Hematopoietic multipotent progenitor cell treated with erythropoietin and hydrocortisone succinate and interleukin-3 and kit ligand, for 17 days (in vitro differentiated cells): ENCODE data around the gene PRSS50.
"Not testable (repeated sequence)": the region's sequence is repeated elsewhere in the genome, so short reads cannot be mapped to it uniquely, and the experiment has no call there.

ENCODE experiments used
- DNase-seq: peaks from one replicate; pipeline ENCODE4 v3.0.0-alpha.2; 2015; ENCODE audit warnings: low spot score

Gene PRSS50, protein sequence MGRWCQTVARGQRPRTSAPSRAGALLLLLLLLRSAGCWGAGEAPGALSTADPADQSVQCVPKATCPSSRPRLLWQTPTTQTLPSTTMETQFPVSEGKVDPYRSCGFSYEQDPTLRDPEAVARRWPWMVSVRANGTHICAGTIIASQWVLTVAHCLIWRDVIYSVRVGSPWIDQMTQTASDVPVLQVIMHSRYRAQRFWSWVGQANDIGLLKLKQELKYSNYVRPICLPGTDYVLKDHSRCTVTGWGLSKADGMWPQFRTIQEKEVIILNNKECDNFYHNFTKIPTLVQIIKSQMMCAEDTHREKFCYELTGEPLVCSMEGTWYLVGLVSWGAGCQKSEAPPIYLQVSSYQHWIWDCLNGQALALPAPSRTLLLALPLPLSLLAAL

DNA sequence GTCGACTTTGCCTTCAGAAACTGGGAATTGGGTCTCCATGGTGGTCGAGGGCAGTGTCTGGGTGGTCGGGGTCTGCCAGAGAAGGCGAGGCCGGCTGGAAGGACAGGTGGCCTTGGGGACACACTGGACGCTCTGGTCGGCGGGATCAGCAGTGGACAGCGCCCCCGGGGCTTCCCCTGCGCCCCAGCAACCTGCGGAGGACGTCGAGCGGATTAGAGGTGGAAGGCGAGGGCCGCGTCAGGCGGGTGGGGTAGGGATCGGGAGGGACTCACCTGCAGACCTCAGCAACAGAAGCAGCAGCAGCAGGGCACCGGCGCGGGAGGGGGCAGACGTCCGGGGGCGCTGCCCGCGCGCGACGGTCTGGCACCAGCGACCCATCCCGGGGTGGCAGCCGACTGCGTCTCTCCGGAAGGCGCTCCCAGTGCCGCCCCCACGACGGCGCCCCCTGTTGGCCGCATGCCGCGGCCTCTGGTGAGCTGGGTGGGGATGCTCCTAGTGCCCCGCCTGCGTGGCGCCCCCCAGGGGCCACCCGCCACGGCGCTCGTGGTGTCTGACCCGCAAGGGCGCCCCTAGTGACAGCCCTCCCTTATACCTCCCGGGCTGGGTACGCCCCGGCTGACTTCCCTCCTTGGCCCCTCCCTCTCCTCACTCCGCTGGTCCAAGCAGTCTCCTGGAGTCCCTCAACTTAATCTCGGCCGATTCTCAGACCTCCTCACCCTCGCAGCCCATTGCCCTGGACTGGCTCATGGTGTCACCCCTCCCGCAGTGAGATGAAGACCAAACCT lies at the start of gene PRSS50:
Gene PRSS50 (minus strand): TSS at position 423 of the 785 bp plus-strand sequence. CDS start 45 bp downstream, at position 378.
- no peak for DNase-seq

DNA sequence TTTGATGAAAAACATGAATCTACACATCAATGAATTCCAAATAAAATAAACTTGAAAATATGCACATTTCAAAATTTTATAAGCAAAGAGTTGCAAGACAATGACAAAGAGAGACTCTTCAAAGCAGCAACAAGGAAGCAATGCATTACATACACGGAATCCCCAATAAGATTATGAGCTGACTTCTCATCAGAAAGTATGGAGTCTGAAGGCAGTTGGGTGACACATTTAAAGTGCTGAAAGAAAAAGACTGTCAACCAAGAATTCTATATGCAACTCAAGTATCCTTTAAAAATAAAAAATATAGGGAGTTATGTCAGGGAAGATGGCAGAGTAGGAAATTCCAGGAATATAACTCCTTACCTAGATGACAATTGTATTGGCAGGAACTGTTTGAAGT lies 46.5 kb upstream of the PRSS50 start:
- DNase-seq, result no peak

DNA sequence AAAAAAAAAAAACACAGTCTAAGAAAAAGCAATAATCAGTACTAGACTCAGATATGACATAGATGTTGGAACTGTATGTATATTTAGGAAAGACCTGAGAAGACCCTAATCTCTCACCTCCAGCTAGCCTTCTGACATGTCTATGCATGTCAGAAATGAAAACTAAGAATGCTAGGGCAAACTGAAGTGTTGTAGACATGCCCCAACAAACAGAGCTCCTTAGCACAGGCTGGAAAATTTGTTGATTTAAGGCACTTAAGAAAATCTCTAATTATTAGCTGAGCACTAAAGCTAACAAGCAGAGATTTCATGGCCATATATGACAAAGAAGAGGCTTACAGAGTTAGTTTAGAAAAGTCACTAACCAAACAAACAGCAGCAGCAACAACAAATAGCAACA lies 45.5 kb upstream of the PRSS50 start:
- no peak for DNase-seq

DNA sequence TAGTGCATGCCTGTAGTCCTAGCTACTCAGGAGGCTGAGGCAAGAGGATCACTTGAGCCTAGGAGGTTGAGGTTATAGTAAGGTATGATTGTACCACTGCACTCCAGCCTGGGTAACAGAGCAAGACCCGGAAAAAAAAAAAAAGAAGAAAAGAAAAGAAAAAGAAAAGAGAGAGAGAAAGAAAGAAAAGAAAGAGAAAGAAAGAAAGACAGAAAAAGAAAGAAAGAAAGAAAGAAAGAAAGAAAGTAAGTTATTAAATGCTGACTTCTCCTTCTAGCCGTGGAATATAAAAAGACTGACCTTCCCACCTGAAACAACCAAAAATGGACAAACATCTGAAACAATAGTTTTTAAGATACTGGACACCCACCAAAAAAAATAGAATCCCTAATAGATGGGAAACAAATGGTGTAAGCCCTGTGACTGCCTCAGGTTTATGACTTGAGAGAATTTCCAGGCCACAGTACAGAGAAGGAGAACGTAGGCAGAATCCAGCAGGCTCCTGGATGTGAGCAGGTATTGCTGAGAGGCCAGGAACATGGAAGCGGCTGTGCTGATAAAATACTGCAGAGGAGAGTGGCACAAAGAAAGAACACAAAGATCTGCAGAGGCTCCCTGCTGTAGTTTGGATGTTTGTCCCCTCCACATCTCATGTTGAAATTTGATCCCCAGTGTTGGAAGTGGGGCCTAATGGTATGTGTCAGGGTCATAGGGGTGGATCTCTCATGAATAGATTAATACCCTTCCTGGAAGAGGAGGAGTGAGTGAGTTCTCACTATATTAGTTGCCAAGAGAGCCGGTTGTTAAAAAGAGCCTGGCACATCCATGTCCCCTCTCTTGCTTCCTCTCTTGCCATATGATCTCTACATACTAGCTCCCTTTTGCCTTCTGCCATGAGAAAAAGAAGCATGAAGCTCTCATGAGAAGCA lies 41.8 kb upstream of the PRSS50 start:
- DNase-seq, result no peak

DNA sequence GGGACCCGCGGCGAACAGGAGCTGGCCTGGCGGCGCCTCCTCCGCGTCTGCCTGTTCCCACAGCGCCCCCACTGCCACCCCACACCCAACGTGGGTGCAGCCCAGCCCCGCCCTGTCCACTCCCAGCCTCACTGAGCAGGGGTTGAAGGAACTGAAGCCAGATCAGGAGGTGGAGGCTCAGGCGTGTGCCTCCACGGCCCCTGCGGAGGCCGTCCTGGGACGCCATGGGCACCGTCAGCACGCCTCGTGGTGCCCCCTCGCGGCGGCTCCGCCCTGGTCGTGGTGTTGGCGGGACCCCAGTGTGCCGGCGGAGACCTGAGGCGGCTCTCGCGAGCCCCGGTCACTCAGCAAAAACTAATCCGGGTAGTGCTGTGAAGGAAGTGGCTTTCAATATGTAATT lies 39.0 kb upstream of the PRSS50 start:
- DNase-seq, result no peak

DNA sequence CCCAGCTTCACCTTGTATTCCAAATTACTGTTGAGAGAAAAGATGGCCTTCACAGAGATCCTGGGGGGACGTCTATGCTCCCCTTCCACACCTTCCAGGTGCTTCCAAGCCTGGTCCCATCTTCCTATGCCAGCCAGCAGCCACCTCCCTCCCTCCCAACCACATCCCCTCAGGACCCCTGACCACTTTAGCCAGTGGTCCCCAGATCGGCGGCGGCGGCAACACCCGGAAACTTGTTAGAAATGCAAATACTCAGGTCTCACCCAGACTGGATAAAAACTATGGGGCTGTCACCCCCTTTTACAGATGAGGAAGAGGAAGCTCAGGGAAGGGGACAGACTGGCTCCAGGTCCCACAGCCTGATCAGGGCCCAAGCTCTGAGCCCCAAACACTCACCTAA lies 38.0 kb upstream of the PRSS50 start:
- no peak for DNase-seq

DNA sequence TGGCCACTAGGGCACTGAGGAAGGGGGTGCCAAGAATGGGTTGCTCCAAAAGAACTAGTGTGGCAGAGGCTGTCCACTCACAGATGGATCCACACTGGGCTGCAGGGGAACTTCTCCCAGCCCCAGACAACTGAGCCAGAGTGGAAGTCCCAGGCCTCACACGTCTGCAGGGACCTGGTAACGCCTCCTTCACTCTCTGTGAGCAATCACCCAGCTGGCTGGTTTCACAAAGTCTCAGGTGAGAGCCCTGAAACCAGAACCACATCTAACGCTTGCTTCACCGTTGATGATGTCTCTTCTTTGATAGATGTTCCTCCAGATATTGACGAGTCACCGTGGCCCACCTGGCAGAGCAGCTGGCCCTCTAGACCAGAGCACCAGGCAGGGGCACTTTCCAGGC lies 35.5 kb upstream of the PRSS50 start:
- DNase-seq, result not testable (repeated sequence)

DNA sequence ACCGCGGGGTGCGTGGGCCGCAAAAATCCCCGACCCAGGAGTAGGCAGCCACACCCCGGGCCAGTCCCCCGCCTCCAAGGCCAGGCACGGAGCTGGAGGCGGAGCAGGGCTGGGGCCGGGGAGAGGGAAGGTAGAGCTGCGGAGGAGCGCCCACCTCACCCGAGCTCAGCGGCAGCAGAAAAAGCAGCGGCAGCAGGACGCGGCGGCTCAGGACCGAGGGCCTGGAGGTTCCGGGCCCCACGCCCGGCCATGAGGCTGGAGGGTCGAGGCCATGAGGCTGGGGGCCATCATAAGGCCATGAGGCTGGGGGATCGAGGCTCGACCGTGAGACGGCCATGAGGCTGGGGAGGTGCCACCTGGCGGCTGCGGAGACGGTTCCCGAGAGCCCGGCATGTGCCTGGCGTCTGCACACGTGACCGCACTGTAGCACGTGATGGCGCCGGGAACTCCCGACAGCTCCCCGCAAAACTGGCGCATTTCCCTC lies 32.9 kb upstream of the PRSS50 start:
- no peak for DNase-seq

DNA sequence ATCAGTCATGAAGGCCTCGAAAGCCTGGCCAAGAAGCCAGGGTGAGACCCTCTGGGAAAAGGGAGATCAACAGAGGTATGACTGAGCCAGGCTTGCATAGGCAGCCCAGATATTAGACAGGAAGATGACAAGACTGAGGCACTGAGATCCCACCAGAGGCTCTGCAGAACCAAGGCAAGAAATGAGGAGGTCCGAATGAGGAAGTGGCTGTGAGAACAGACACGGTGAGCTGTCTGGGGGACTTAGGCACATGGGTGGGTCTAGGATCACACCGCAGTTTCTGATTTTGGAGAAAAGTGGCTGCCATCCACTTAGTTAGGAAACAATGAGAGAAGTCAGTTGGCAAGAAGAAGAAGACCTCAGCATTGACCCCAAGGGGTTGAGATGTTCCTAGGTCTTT lies 31.5 kb upstream of the PRSS50 start:
- no peak for DNase-seq

DNA sequence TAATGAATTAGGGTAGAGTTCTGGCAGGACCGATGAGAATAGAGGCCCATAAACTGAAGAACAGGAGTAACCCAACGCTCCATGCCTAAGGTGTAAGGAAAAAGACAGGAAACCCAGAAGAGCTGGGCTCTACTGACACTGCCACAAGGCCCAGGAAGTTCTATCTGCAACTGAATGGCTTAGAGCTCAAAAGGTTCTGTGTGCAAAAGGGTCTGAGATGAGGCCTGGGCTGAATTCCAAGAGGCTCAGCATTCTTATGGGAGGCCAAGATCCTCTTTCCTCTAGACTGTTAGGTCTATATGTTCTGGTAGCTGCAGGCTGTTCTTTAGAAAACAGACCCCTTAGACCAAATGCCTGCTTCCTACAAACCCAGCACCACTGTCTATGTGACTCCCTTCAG lies 30.5 kb upstream of the PRSS50 start:
- no peak for DNase-seq

DNA sequence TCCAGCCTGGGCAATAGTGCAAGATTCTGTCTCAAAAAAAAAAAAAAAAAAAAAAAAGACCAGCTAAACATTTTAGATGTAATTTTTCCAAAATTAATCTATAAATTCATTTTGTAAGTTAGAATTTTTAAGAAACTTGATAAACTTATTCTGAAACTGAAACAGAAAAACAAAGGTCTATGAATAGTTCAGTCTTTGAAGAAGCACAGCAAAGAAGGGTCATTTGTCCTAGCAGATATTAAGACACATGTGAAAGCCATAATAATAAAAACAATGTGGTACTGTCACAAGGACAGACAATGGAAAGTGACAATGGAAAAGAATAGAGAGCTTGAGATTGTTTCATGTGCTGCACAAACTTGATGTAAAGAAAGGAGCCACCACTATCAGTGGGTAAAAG lies 29.0 kb upstream of the PRSS50 start:
- DNase-seq, result no peak

DNA sequence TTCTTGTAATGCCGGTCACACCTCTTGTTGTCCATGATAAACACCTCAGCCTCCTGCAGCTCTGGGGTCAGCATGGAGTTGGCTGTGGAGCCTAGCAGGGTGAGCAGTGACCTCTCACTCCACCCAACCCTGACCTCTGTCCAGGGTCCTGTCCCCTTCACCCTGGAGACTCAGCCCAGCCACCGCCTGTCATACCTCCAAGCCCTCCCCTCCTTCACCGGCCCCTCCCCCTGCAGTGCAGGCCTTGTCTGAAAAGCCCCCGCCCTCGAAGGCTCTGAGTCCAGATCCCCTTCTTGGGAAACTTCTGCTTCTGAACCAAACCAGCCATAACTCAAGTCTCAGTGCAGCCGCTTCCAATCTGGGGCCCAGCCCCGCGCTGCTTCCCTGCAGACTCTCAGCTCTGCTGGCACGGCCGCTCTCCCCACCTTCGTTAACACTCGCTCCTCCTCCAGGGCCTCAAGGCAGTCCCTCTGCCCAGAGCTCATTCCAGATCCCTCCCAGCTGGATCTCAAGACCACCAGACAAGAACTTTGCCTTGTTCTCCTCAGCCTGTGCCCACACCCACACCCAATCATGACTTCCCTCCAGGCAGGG lies 25.4 kb upstream of the PRSS50 start:
- no peak for DNase-seq

DNA sequence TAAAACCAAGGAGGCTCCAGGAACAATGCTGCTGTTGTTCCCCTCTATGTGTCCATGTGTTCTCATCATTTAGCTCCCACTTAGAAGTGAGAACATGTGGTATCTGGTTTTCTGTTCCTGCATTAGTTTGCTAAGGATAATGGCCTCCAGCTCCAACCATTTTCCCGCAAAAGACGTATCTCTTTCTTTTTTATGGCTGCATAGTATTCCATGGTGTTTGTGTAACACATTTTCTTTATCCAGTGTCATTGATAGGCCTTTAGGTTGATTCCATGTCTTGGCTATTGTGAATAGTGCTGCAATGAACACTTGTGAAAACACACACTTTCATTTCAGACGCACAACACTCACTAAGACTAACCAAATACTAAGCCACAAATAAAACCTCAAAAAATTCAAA lies 21.9 kb upstream of the PRSS50 start:
- DNase-seq, result not testable (repeated sequence)

DNA sequence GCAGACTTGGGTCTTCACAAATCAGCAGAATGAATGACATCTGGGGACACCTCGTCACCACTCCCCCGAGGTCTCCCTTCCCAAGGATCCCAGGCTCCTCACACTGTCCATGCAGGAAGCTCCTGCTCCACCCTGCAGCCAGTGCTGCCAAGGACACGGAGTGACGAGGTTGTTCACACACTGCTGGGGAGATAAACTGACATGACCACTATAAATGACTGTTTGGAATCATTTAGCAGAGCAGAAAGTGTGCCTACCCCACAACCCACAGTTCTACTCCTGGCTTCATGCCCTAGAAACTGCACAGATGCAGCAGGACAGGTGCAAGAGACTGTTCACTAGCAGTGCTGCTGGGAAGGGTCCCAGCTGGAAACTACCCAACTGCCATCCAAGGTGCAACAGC lies 19.7 kb upstream of the PRSS50 start:
- no peak for DNase-seq

DNA sequence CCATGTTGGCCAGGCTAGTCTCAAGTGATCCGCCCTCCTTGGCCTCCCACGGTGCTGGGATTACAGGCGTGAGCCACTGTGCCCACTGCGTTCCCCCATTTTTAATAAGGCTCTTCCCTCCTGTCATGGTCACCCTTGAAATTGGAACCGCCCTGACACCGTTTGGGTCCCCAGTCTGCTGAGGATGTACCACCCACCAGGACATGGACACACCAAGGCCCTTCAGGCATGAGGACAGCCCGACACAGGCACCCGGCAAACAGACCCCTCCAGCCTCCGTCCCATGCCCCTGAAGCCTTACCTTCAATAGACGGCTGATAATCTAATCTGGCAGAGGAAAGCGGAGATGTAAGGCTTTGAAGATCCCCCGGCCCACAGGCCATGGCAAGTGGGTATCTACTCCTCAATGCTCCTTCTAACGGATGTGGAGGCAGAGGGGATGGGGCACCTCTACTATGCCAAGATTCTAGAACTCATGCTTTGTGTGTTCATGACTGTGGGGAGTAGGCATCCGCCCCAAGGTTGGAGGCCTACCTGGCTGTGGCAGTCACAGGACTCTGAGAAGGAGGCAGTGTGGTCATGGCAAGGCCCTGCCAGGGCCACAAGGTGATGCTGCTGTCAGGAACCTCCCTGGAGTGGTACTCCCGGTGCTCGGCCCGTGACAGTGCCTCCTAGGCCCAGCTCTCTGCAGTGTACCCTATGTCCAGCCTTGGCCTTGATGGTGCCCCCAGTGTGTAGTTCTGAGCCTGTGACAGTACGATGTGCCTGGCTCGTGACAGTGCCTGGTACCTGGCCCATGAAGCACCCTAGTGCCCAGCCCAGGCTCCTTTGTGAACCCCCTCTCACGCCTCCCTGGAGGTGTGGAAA lies 18.6 kb upstream of the PRSS50 start:
- no peak for DNase-seq

DNA sequence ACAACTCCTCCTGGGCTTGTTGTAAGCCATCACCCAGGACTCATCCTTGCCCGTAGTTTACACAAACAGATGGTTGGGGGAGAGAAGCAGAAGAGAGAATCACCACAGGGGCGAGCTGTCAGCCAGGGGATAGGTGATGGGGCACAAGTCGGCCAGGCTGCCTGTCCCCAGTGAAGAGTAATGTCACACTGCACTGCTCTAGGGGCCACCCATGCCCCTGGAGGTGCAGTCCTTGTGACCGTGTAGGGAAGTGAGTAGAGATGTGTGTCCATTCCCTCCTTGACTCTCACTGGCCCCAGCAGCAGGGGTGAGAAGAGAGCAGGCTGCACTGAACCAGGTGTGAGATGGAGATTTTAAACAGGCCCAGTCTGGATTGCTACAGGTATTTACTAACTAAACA lies 17.1 kb upstream of the PRSS50 start:
- DNase-seq, result no peak

DNA sequence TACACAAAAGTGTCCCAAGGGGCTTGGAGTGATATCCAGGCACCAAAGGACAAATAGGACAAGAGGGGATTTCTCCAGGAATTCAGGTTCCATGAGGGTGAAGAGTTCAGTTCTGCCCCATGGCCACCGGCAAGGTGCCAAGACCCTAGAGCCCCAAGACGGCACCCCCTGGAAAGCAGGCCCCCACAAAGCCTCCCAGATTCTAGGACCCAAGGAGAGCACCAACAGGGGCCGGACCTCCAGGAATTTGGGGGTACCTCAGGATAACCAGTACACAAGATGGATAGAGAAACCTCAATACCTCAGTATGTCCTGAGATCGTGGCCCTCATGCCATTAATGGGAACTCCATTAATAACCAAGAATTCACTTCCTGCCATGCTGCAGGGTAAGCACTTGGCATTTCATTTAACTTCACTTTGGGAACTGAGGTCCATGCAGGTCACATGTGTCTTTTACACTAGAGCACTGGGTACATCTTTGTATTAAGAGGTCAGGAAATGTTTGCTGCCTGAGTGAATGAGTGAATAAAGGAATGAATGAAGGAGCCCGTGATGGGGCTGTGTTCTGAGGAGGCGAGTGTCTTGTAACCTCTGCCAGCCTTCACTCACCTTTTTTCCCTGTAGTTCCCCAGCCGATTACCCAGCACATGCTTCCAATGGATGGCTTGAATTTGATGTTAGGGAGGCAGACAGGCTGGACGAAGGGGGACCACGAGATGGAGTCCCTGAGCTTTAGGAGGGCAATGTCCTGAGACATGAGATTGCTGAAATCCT lies 15.5 kb upstream of the PRSS50 start:
- DNase-seq, result no peak

DNA sequence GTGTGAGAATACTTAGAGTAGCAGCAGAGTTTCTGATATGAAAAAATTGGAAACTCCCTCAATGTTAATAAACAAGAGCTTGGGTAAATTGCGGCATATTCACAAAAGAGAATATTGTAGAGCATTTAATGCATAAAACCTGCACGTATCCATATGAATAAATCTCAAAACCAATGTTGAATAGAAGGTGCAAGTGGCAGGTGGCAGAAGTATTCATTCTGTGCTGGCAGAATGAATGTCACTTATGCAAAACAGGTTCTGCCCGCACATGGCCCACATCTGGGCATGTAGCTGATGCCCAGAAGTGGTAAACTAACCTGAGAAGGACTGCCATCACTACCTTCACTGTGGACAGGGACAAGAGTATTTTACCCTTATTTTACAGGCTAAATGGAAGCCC lies 14.1 kb upstream of the PRSS50 start:
- DNase-seq, result no peak

DNA sequence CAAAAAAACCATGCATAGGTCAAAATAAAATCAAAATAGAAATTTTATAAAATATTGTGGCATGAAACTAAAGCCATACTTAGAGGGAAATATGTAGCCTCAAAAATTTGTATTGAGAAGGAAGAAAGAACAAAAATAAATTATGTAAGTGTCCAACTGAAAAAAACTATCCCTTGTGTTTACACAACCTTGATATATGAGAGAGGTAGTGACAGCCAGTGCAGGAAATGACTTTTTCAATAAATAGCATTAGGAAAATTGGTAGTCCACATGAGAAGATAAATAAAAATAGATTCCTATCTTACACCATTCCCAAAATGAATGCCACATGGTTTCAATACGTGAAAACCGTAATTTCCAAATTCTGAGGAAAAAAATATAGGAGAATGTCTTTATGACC lies 13.2 kb upstream of the PRSS50 start:
- DNase-seq, result no peak

DNA sequence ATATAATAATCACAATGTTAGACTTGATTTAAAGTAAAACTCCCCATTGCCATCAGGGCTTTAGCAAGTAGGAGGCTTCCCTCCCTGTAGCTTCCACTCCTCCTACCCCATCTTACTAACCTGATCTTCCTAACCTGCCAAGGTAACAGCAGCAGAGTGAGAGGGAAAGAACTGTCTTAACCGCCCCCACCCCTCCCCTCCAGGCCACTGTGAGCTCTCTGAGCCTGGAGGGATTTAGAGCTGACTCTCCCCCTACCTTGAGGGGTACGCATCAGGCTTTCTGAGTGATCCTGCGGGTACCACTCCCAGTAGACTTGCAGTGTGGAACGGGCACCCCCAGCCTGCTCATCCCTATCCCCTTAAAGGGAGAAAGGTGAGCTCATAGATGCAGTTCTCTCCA lies 11.4 kb upstream of the PRSS50 start:
- DNase-seq, result no peak
